A673 (cell line): Measurements from ENCODE around the gene ADAM12. TPM values are rescaled to one million over a fixed set of nuclear protein-coding genes. Genes with fewer than 3 reads are reported as not detected.

Experiments used
- BruUV-seq: library from RNA; stranded (reverse); fragments of 400-500 nt; replicated peaks from 2 replicates; lab custom pipeline; 2021; lab: Mats Ljungman, UMichigan
- CTCF ChIA-PET: fragments of 300-600 bp; sonication (Branson Sonifier 250); formaldehyde crosslinking; loops from one replicate; lab custom pipeline; 2022; ENCODE audit warnings: antibody characterized with exemption; lab: Charles Lee
- POLR2A ChIA-PET: fragments of 300-600 bp; sonication (Branson Sonifier 250); formaldehyde crosslinking; loops from one replicate; lab custom pipeline; 2022; ENCODE audit warnings: antibody characterized with exemption; ENCODE audit not compliant: low non-redundant PET; lab: Charles Lee
- DNase-seq: peaks from one replicate; pipeline ENCODE4 v3.0.0-alpha.2; 2015; ENCODE audit warnings: low spot score
- H3K27ac ChIP-seq: fragments of 200-600 bp; sonication (generic); 2 replicates; pipeline ENCODE4 v1.5.1; 2016; ENCODE audit warnings: mixed run types, low read depth, mild to moderate bottlenecking, mixed read lengths, antibody characterized with exemption, low read length; ENCODE audit not compliant: poor library complexity, severe bottlenecking
- H3K27me3 ChIP-seq: fragments of 200-600 bp; sonication (generic); replicated peaks from 2 replicates; pipeline ENCODE4 v1.6.1; 2017; ENCODE audit warnings: mixed run types, low read depth, mild to moderate bottlenecking, mixed read lengths, antibody characterized with exemption, low read length; ENCODE audit not compliant: insufficient read depth, poor library complexity
- H3K36me3 ChIP-seq: fragments of 200-600 bp; sonication (generic); 2 replicates; pipeline ENCODE4 v1.6.1; 2016; ENCODE audit warnings: mixed run types, mild to moderate bottlenecking, mixed read lengths, antibody characterized with exemption, low read length; ENCODE audit not compliant: insufficient read depth, poor library complexity, severe bottlenecking
- H3K4me1 ChIP-seq: fragments of 200-600 bp; sonication (generic); 2 replicates; pipeline ENCODE4 v1.6.1; 2017; ENCODE audit warnings: mixed run types, mild to moderate bottlenecking, mixed read lengths, antibody characterized with exemption, low read length; ENCODE audit not compliant: insufficient read depth, poor library complexity, severe bottlenecking
- H3K4me3 ChIP-seq: fragments of 200-600 bp; sonication (generic); 2 replicates; pipeline ENCODE4 v1.5.1; 2016; ENCODE audit warnings: low read depth, mixed run types, mild to moderate bottlenecking, mixed read lengths, low read length; ENCODE audit not compliant: poor library complexity, severe bottlenecking
- H3K9me3 ChIP-seq: fragments of 200-600 bp; sonication (generic); 2 replicates; pipeline ENCODE4 v1.6.1; 2016; ENCODE audit warnings: mixed run types, low read depth, mild to moderate bottlenecking, mixed read lengths, antibody characterized with exemption, low read length; ENCODE audit not compliant: poor library complexity, severe bottlenecking
- EZH2 ChIP-seq: fragments of 200-600 bp; sonication (generic); IDR thresholded peaks from 2 replicates; pipeline ENCODE4 v1.6.1; 2017; ENCODE audit warnings: borderline replicate concordance, low read depth, mild to moderate bottlenecking, mixed read lengths, antibody characterized with exemption, low read length; ENCODE audit not compliant: poor library complexity, severe bottlenecking
- intact Hi-C: fragments of 100-400 bp; cut with micrococcal nuclease; formaldehyde crosslinking; loops from one replicate; pipeline ENCODE4 v1.10.0; 2022; ENCODE audit not compliant: unreplicated experiment
- total RNA-seq: library from RNA; stranded (reverse); gene quantifications from 2 replicates; pipeline ENCODE4 v1.2.3, GENCODE V29; 2021
- TF ChIP-seq, protein P1 (sequence below): fragments of 300-800, 200-600 bp; sonication (generic); conservative IDR thresholded peaks from 2 replicates; pipeline ENCODE4 v1.5.1; 2017; ENCODE audit warnings: low read depth, mild to moderate bottlenecking, antibody characterized with exemption, low read length, moderate library complexity, mixed read lengths

The ADAM12 gene
- total RNA-seq, 1 experiment from 2014 or later: 0.17 TPM

DNA sequence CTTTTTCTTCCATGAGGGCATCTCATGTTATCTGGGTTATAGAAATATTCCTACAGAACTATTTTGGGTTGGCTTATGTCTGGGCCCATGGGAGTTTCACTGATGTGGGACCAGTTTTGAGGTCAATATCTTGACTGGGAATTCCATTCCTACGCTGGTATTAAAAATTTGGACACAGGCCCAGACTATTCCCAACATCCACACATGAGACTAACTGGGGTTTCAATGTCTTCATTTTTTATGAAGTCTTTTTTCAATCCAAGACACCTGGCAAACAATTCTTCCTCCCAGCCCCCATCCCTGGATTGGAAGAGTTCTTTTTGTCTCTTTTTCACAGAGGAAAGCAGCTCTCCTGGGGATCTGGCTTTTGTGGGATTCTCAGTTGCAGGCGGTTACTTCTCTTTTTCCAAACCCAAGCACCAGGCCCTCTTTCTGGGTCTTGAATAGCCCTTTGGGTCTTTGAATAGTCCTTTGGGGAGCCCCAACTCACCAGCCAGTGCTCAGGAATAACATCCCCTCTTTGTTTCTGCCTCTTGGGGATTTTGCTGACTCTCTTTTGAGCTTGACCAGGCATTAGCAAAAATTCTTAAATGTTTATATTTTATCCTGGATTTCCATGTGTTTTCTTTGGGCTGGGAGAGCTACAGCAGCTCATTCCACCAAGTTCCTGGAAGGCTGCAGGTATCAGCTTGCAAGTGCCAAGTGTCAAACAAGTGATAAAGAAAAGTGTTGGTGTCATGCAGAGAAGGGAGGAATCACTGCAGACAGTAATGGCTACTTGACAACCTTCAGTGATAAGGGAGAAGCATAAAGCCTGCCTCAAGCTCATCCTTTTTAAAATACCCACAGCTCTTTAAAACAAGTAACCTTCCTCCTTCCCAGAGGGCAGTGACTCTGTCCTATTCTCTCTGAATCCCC, 234.3 kb downstream of the ADAM12 start:
- BruUV-seq: no TSS peak
- Histone ChIP-seq H3K4me3 (no peak overlapping the region), H3K27me3 (no peaks in the 10 kb centered on the region), H3K4me1 (peaks cover 38% of the 10 kb centered on the region), H3K27ac (no peak overlapping the region), H3K9me3 (peaks cover 8% of the 10 kb centered on the region), H3K36me3 (no peaks in the 10 kb centered on the region)
- CTCF ChIA-PET: no interaction called here
- TF ChIP-seq, protein P1, sequence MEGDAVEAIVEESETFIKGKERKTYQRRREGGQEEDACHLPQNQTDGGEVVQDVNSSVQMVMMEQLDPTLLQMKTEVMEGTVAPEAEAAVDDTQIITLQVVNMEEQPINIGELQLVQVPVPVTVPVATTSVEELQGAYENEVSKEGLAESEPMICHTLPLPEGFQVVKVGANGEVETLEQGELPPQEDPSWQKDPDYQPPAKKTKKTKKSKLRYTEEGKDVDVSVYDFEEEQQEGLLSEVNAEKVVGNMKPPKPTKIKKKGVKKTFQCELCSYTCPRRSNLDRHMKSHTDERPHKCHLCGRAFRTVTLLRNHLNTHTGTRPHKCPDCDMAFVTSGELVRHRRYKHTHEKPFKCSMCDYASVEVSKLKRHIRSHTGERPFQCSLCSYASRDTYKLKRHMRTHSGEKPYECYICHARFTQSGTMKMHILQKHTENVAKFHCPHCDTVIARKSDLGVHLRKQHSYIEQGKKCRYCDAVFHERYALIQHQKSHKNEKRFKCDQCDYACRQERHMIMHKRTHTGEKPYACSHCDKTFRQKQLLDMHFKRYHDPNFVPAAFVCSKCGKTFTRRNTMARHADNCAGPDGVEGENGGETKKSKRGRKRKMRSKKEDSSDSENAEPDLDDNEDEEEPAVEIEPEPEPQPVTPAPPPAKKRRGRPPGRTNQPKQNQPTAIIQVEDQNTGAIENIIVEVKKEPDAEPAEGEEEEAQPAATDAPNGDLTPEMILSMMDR: no peak
- no peak for TF ChIP-seq EZH2
- intact Hi-C loops: no loop called here
- POLR2A ChIA-PET: no interaction called here
- DNase-seq: no peak

- peaks cover 8% of the 10 kb centered on the region for H3K9me3 ChIP-seq
- CTCF ChIA-PET: interaction anchor here (0.5 kb wide), 1 partner anchor 660 kb away, joined by 3 read pairs; no protein-coding TSS in a partner anchor
- DNase-seq: peak; percentile 74
- no TSS peak for BruUV-seq
- H3K4me1 ChIP-seq: peaks cover 31% of the 10 kb centered on the region
- POLR2A ChIA-PET: no interaction called here
- no peak for TF ChIP-seq EZH2
- TF ChIP-seq, protein P1: no peak
- no peaks in the 10 kb centered on the region for H3K36me3 ChIP-seq
- intact Hi-C loops: no loop called here
- no peaks in the 10 kb centered on the region for H3K27me3 ChIP-seq
- H3K27ac ChIP-seq: peak overlapping the region; percentile 25
- H3K4me3 ChIP-seq: no peak overlapping the region
Measured at GRCh38 chr10:126147866-126148587, 240.2 kb downstream of the ADAM12 start.

DNA sequence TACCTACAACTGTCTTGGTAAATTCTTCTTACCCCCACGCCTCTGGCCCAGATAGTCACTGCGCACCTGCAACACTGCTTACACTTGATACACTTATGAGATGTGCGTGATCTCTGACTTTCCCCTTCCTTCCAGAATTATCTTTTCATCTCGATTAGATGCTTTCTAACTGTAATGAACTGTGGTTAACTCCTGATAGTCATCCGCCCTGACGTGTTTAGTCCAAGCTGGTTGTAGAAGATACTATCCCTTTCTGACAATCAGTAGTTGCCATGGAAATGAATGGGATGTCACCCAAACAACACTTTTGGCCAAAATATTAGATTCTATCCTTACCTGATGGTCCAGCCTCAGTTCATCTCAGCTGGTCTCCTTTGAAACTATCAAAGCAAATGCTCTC, 241.5 kb downstream of the ADAM12 start:
- POLR2A ChIA-PET: no interaction called here
- TF ChIP-seq EZH2: no peak
- TF ChIP-seq, protein P1: no peak
- peaks cover 19% of the 10 kb centered on the region for H3K4me1 ChIP-seq
- no peaks in the 10 kb centered on the region for H3K36me3 ChIP-seq
- H3K27me3 ChIP-seq: no peaks in the 10 kb centered on the region
- intact Hi-C loops: no loop called here
- peaks cover 8% of the 10 kb centered on the region for H3K9me3 ChIP-seq
- H3K4me3 ChIP-seq: no peak overlapping the region
- CTCF ChIA-PET: no interaction called here
- no peak for DNase-seq
- BruUV-seq: no TSS peak
- no peak overlapping the region for H3K27ac ChIP-seq
